Body of pancreas (tissue), 4 donors: ENCODE measurements around the gene WWOX.

ENCODE experiments used
- POLR2A ChIP-seq, 3 donors: fragments of 450-650 bp; IDR thresholded peaks; one replicate each; pipeline ENCODE4 v1.6.1; 2016; ENCODE audit warnings: antibody characterized with exemption in 3 of 3, mild to moderate bottlenecking in 2 of 3
- TF ChIP-seq, protein P1 (sequence below), 7 experiments: fragments of 450-650 bp in 4 of 7; fragments of 200-600 bp in 3 of 7; sonication (generic) in 3 of 7; IDR thresholded peaks; one replicate each; pipeline ENCODE4 v1.5.1; 2016 to 2019; ENCODE audit warnings: antibody characterized with exemption in 7 of 7

DNA sequence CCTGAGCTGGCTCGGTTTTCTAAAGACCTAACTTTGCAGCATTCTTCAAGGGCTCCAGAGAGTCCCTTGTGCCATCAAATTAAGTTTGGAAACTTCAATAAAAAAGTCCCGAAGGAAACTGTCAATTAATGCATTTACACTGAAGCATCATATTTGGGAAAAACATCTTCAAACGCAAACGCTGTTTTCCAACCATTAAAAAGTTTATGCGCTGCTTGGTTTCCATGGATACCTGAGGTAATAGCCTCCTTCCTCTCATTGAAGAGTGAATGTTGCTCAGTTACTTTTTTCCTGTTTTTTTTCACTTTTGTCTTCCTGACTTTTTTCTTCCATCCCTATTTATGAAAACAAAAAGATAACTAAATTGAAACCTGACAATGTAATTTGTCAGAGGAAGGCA lies 1102.0 kb downstream of the WWOX start:
- TF ChIP-seq, protein P1, sequence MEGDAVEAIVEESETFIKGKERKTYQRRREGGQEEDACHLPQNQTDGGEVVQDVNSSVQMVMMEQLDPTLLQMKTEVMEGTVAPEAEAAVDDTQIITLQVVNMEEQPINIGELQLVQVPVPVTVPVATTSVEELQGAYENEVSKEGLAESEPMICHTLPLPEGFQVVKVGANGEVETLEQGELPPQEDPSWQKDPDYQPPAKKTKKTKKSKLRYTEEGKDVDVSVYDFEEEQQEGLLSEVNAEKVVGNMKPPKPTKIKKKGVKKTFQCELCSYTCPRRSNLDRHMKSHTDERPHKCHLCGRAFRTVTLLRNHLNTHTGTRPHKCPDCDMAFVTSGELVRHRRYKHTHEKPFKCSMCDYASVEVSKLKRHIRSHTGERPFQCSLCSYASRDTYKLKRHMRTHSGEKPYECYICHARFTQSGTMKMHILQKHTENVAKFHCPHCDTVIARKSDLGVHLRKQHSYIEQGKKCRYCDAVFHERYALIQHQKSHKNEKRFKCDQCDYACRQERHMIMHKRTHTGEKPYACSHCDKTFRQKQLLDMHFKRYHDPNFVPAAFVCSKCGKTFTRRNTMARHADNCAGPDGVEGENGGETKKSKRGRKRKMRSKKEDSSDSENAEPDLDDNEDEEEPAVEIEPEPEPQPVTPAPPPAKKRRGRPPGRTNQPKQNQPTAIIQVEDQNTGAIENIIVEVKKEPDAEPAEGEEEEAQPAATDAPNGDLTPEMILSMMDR (IDR thresholded peaks at IDR 0.05), result no peak
- TF ChIP-seq POLR2A (IDR thresholded peaks at IDR 0.05), result no peak
